ENCODE data around the gene NTMT2. TPM values are rescaled to one million over a fixed set of nuclear protein-coding genes. Genes with fewer than 3 reads are reported as not detected.

Gene NTMT2
- polyA plus RNA-seq, 1 donor (not counting 4 experiments of a cell fraction or from before 2014, with no cell fraction given), result not detected

DNA sequence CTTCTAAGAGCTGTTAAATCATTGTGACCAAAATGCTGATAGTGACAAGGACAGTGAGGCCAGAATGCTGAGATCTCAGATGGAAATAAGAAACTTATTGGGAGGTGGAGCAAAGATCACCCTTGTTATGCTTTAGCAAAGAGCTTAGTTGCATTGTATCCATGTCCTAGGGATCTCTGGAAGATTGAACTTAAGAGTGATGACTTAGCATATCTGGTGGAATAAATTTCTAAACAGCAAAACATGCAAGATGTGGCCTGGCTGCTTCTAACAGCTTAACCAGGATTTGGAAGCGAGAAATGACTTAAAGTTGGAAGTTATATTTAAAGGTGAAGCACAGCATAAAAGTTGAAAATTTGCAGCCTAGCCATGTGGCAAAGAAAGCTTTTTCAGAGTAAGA is 7.7 kb downstream of the NTMT2 start:
- Histone ChIP-seq H3K79me2 (ENCODE audit: control insufficient read depth, insufficient read depth, low read length) (no peaks in the 10 kb centered on the region), H3K4me2 (ENCODE audit: control insufficient read depth, extremely low read depth, insufficient read depth, low read depth, low read length) (no peak overlapping the region), H3K9me1 (ENCODE audit: control insufficient read depth, extremely low read depth, insufficient read depth, low read length) (no peaks in the 10 kb centered on the region), H3K27ac (ENCODE audit: control insufficient read depth, insufficient read depth, low read length) (no peak overlapping the region), H2AFZ (ENCODE audit: control insufficient read depth, low read length) (no peak overlapping the region), H3K4me1 (ENCODE audit: control insufficient read depth, extremely low read depth, insufficient read depth, low read length) (no peaks in the 10 kb centered on the region), H4K20me1 (ENCODE audit: control insufficient read depth, extremely low read depth, insufficient read depth, low read length) (no peaks in the 10 kb centered on the region), H3K4me3 (ENCODE audit: control insufficient read depth in 2 of 3, extremely low read depth in 1 of 3, insufficient read depth in 2 of 3, low read depth in 1 of 3, low read length in 3 of 3) (no peak overlapping the region), H3K9ac (ENCODE audit: control insufficient read depth, extremely low read depth, insufficient read depth, low read length) (no peak overlapping the region), H3K9me3 (ENCODE audit: control insufficient read depth, low read depth, low read length) (no peaks in the 10 kb centered on the region), H3K36me3 (ENCODE audit: control insufficient read depth in 2 of 2, extremely low read depth in 1 of 2, insufficient read depth in 2 of 2, low read length in 2 of 2) (no peaks in the 10 kb centered on the region), H3K27me3 (ENCODE audit: control insufficient read depth, extremely low read depth, insufficient read depth, low read length) (no peaks in the 10 kb centered on the region)
- TF ChIP-seq, protein P1, sequence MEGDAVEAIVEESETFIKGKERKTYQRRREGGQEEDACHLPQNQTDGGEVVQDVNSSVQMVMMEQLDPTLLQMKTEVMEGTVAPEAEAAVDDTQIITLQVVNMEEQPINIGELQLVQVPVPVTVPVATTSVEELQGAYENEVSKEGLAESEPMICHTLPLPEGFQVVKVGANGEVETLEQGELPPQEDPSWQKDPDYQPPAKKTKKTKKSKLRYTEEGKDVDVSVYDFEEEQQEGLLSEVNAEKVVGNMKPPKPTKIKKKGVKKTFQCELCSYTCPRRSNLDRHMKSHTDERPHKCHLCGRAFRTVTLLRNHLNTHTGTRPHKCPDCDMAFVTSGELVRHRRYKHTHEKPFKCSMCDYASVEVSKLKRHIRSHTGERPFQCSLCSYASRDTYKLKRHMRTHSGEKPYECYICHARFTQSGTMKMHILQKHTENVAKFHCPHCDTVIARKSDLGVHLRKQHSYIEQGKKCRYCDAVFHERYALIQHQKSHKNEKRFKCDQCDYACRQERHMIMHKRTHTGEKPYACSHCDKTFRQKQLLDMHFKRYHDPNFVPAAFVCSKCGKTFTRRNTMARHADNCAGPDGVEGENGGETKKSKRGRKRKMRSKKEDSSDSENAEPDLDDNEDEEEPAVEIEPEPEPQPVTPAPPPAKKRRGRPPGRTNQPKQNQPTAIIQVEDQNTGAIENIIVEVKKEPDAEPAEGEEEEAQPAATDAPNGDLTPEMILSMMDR (optimal IDR thresholded peaks at IDR 0.05 in 1 of 3, IDR thresholded peaks at IDR 0.05 in 1 of 3, conservative IDR thresholded peaks at IDR 0.05 in 1 of 3; ENCODE audit: extremely low read depth in 1 of 3, insufficient read depth in 2 of 3, low read length in 3 of 3), result no peak
- TF ChIP-seq EZH2 (IDR thresholded peaks at IDR 0.05; ENCODE audit: low read length), result no peak
- FAIRE-seq (no peak), DNase-seq (ENCODE audit: low read depth, low spot score) (no peak)
- dilution Hi-C loops (cut with MboI; ENCODE audit: extremely low pct_ligation_motif_present, low sequenced_read_pairs), result no loop called here

DNA sequence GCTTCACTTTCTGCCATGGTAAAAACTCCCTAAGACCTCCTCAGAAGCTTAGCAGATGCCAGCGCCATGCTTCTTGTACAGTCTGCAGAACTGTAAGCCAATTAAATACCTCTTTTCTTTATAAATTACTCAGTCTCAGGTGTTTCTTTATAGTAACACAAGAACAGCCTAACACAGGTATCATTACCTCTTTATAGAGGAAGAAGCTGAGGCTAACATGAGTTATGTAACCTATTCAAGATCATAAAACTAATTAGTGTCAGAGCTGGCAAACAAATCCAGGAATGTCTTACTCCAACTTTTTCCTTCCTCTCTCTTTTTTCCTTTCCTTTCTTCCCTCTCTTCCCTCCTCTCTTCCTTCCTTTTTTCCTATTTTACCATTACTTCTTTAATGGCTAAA is 9.3 kb downstream of the NTMT2 start:
- dilution Hi-C loops (cut with MboI; ENCODE audit: extremely low pct_ligation_motif_present, low sequenced_read_pairs), result no loop called here
- no peaks in the 10 kb centered on the region for H3K4me1 ChIP-seq (ENCODE audit: control insufficient read depth, extremely low read depth, insufficient read depth, low read length)
- DNase-seq (ENCODE audit: low read depth, low spot score) (no peak), FAIRE-seq (no peak)
- TF ChIP-seq EZH2 (IDR thresholded peaks at IDR 0.05; ENCODE audit: low read length), result no peak
- TF ChIP-seq, protein P1 (optimal IDR thresholded peaks at IDR 0.05 in 1 of 3, IDR thresholded peaks at IDR 0.05 in 1 of 3, conservative IDR thresholded peaks at IDR 0.05 in 1 of 3; ENCODE audit: extremely low read depth in 1 of 3, insufficient read depth in 2 of 3, low read length in 3 of 3), result no peak
- no peaks in the 10 kb centered on the region for H3K79me2 ChIP-seq (ENCODE audit: control insufficient read depth, insufficient read depth, low read length)
- H3K9me3 ChIP-seq (ENCODE audit: control insufficient read depth, low read depth, low read length), result no peaks in the 10 kb centered on the region
- no peak overlapping the region for H3K4me3 ChIP-seq (ENCODE audit: control insufficient read depth in 2 of 3, extremely low read depth in 1 of 3, insufficient read depth in 2 of 3, low read depth in 1 of 3, low read length in 3 of 3)
- no peak overlapping the region for H3K4me2 ChIP-seq (ENCODE audit: control insufficient read depth, extremely low read depth, insufficient read depth, low read depth, low read length)
- H2AFZ ChIP-seq (ENCODE audit: control insufficient read depth, low read length), result no peak overlapping the region
- H3K9me1 ChIP-seq (ENCODE audit: control insufficient read depth, extremely low read depth, insufficient read depth, low read length), result no peaks in the 10 kb centered on the region
- no peak overlapping the region for H3K9ac ChIP-seq (ENCODE audit: control insufficient read depth, extremely low read depth, insufficient read depth, low read length)
- H3K36me3 ChIP-seq (ENCODE audit: control insufficient read depth in 2 of 2, extremely low read depth in 1 of 2, insufficient read depth in 2 of 2, low read length in 2 of 2), result no peaks in the 10 kb centered on the region
- H3K27me3 ChIP-seq (ENCODE audit: control insufficient read depth, extremely low read depth, insufficient read depth, low read length), result no peaks in the 10 kb centered on the region
- no peak overlapping the region for H3K27ac ChIP-seq (ENCODE audit: control insufficient read depth, insufficient read depth, low read length)
- H4K20me1 ChIP-seq (ENCODE audit: control insufficient read depth, extremely low read depth, insufficient read depth, low read length), result no peaks in the 10 kb centered on the region
